GM21717 (cell line): ENCODE results near the gene AOPEP.
A peak's percentile ranks its signal among the peaks of the same experiment; 100 is the strongest.
"Not testable (repeated sequence)": the region's sequence is repeated elsewhere in the genome, so short reads cannot be mapped to it uniquely, and the experiment has no call there.

ENCODE experiments used
- ATAC-seq: cut with Tn5 transposase; IDR thresholded peaks from one replicate; pipeline ENCODE4 v1.9.1; 2021; ENCODE audit warnings: mild to moderate bottlenecking, moderate library complexity; ENCODE audit not compliant: unreplicated experiment

Gene AOPEP

DNA sequence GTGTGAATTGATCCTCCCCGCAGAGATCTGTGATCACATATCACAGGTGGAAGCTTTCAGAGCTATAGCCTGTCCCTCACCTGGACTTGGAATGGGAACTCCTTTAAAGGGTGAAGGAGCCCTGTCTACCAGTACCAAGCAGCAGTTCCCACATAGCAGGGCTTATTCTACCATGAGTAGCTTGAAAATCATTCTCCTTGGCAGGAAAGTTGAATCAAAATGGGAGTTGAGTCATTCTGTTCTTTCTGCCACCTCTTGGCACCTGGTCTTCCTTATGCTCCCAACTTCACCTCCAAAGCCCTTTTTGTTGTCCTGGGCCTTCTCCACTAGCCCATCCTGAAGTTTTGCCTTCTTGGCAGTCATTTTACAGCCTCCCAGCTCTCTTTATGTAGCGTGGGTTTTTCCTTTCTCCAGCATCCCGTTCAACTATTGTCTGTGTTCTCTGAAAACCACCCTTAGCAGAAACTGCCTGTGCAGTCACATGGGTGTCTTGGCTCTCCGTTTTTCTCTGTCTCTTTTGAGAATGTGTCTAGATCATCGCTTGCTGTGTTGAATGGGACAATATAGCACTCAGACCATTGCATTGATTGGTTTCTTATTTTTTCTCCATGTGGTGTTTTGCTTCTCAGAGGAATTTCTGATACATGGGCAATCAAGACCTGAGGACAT lies 222.2 kb downstream of the AOPEP start:
- no peak for ATAC-seq

DNA sequence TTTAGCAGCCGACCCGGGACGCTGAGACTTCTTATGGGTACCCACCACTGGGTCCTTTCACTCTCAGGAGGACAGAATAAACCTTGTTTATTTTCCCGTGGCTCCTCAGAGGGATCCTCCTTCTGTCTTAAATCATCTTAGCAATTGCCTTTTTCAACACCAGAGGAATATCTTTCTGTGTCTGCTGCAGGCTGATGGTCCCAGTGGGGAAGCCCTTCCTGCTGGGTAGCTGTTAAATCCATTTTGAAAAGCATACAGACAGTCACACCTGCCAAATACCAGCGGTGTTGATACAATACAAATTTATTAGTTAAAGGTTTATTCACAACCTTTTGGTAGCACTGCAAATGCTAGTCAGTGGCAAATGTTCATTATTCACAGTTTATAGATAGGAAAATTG lies 222.9 kb downstream of the AOPEP start:
- no peak for ATAC-seq

- no peak for ATAC-seq
These were observed 223.6 kb downstream of the AOPEP start for GRCh38 chr9:94950040-94950578.

- no peak for ATAC-seq
These were observed 224.3 kb downstream of the AOPEP start for GRCh38 chr9:94950579-94951323.

GRCh38 chr9:94951324-94952135 lies 225.0 kb downstream of the AOPEP start:
- ATAC-seq, result no peak

- ATAC-seq, result peak; percentile 55
These were observed 226.3 kb downstream of the AOPEP start for GRCh38 chr9:94952565-94953373.

DNA sequence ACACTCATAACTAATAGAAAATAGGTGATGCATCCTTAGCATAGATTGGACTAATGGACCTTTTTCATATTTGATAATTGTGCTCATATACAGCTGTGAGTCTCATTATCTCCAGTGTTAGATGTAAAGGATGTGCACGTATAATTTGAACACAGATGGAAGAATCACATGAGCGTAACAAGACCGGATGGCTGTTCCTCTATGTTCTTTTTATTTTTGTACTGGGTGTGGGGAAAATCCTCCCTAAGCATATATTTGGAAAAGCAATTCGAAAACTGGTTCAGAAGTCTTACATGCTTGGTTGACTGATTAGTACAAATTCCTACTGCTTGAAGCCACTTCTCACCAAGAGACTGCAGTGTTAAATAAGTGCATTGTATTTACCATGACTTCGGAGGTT lies 230.2 kb downstream of the AOPEP start:
- ATAC-seq, result no peak

GRCh38 chr9:94960964-94961363 lies 234.5 kb downstream of the AOPEP start:
- ATAC-seq, result no peak

GRCh38 chr9:94961870-94962269 lies 235.4 kb downstream of the AOPEP start:
- no peak for ATAC-seq

DNA sequence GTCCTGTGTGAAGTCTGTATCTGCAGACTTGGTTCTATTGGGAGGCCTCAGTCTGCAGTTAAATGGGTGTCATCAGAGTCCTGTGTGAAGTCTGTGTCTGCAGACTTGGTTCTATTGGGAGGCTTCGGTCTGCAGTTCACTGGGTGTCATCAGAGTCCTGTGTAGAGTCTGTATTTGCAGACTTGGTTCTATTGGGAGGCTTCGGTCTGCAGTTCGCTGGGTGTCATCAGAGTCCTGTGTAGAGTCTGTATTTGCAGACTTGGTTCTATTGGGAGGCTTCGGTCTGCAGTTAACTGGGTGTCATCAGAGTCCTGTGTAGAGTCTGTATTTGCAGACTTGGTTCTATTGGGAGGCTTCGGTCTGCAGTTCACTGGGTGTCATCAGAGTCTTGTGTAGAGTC lies 239.1 kb downstream of the AOPEP start:
- not testable (repeated sequence) for ATAC-seq

GRCh38 chr9:94966046-94966445 lies 239.5 kb downstream of the AOPEP start:
- ATAC-seq, result not testable (repeated sequence)

- no peak for ATAC-seq
These were observed 241.0 kb downstream of the AOPEP start for GRCh38 chr9:94967482-94967881.

DNA sequence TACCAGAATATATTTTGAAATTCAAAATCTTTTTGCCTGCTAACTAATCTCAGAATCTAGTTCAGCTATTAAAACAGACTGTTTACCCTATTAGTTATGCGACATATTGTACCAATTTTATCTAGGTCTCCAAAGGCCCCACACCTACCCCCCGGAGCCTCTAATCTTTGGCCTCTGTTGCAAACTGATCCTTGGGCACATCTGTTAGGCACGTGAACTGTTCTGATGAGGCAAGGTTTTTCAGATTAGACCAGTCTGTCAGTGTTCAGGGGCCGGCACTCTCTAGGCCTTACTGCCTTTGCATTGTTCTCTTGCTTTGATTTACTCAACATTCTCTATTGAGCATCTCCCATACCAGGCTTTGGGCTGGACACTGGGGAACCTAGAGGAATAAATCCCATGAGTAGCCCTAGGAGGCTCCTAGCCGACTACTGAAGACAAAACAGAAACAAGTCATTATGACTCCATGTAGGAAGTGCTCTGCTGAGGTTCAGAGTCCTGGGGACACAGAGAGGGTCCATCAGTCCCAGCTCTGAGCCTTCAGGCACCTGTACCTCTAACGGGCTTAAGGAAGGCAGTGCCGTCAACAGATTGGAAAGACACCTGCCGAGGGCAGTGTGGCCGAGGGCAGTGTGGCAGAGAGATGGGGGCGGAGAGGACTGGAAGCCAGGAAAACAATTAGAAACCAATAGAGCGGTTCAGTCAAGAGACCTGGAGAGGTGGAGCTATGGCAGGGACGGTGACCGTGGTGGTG lies 245.1 kb downstream of the AOPEP start:
- no peak for ATAC-seq

GRCh38 chr9:94973451-94973941 lies 247.0 kb downstream of the AOPEP start:
- ATAC-seq, result no peak

GRCh38 chr9:94974154-94974879 lies 247.8 kb downstream of the AOPEP start:
- ATAC-seq, result no peak

DNA sequence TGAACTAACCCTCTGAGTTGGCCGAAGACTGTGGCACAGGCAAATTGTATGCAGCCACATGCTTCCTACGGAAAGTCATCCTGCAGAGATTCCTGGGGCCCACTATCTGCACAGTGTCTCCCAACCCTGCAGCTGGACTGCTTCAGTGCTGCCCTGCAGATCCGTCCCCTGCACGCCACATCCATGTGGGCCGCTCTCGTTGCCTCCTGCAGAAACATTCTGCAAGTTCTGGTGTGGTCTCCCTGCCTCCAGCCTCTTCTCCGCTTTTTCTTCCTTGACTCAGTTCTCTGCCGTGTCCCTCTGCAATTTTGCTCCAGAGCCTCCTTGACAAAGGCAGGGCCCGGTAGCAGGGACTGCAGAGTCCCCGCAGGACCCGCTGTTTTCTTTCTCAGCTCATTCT lies 249.0 kb downstream of the AOPEP start:
- no peak for ATAC-seq

- ATAC-seq, result no peak
These were observed 249.6 kb downstream of the AOPEP start for GRCh38 chr9:94976077-94976476.

DNA sequence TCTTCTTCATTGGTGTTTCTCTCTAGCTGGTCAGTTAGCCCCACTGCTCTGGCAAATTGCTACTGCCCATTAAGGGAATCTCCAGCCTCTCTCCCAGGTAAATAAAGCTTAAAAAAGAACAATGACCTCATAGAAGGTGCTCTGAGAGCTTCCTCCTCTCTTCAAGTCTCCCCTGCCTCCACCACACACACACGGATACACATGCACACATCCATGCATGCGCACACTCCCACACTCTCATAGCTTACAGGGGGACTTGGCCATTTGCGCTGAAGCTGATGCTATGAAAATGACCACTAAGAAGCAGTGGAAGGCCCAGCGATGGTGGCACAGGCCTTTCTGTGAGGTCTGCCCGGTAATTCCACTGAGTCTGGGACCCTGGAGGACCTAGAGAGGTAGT lies 250.9 kb downstream of the AOPEP start:
- ATAC-seq, result no peak

GRCh38 chr9:94979904-94980507 lies 253.5 kb downstream of the AOPEP start:
- ATAC-seq, result no peak
